ENCODE data around the gene NPAS3. TPM values are rescaled to one million over a fixed set of nuclear protein-coding genes. Genes with fewer than 3 reads are reported as not detected.

Gene NPAS3
- total and polyA plus RNA-seq, 7 donors = 0.36 to 6.4 (median 4.6) TPM; not detected in 2

DNA sequence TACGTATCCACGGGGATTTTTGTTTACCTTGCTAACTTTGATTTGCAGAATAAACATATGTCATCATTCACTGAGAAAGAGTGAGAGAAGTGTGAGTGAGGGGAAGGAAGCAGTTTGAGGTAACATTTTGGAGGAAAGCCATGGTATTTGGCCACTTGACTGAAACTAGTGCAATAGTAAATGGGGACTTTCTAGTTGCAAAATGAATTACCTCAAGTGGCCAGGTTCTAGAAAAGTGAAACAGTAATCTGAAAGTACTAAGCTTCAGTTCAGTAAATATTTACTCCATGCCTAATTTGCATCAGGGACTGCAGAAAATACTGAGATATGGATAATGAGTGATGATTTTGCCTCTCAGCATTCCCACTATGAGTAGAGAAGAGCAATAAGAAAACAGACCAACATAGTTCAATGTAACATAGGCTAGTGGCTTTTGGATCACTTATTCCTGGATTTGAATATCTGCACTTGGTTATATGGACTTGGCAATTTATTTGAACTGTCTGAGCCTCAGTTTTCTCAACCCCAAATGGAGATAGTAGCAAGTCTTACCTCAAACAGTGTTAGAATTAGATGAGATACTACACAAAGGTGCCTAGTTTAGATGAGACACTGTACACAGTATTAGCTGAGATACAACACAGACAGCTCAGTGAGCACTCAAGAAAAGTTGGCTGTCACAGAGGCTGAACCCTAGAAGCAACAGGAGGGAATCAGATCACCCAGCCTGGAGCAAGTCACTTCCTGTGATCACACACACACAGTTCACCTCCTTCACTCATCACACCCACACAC, 439.1 kb downstream of the NPAS3 start:
- no peak for DNase-seq
- no peaks in the 10 kb centered on the region for H3K4me1 ChIP-seq
- WGBS, 2 donors = 35 to 68% methylated on average over 2 of the region's 2 CpGs
- H3K4me3 ChIP-seq = no peak overlapping the region
- no peaks in the 10 kb centered on the region for H3K27me3 ChIP-seq
- TF ChIP-seq, protein P1, sequence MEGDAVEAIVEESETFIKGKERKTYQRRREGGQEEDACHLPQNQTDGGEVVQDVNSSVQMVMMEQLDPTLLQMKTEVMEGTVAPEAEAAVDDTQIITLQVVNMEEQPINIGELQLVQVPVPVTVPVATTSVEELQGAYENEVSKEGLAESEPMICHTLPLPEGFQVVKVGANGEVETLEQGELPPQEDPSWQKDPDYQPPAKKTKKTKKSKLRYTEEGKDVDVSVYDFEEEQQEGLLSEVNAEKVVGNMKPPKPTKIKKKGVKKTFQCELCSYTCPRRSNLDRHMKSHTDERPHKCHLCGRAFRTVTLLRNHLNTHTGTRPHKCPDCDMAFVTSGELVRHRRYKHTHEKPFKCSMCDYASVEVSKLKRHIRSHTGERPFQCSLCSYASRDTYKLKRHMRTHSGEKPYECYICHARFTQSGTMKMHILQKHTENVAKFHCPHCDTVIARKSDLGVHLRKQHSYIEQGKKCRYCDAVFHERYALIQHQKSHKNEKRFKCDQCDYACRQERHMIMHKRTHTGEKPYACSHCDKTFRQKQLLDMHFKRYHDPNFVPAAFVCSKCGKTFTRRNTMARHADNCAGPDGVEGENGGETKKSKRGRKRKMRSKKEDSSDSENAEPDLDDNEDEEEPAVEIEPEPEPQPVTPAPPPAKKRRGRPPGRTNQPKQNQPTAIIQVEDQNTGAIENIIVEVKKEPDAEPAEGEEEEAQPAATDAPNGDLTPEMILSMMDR (IDR thresholded peaks at IDR 0.05) = no peak
- no peak for TF ChIP-seq EP300 (IDR thresholded peaks at IDR 0.05)
- no peak for TF ChIP-seq POLR2AphosphoS5 (IDR thresholded peaks at IDR 0.05)
- no peak for TF ChIP-seq POLR2A (IDR thresholded peaks at IDR 0.05)
- intact Hi-C loops (cut with DNase I) = no loop called here
- no peaks in the 10 kb centered on the region for H3K36me3 ChIP-seq
- no peak overlapping the region for H3K27ac ChIP-seq
- H3K9me3 ChIP-seq = no peaks in the 10 kb centered on the region

DNA sequence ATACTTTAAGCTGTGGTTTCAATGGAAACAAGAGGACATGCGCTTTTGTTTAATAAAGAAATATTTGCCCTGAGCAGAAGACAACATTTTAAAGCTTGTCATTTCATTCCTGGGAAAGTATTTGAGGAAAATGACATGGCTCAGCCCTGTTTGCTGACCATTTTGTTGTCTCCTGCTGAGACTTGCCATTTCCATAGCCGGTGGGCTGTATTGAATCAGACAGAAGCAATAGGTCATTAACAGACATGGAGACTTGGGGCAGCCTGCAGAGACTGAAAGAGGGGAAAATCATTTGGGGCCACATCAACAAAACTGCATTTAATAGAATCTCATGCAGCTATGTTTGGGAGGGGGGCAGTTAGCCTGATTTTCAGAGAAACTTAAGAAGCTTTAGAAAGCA, 443.0 kb downstream of the NPAS3 start:
- DNase-seq = no peak
- Histone ChIP-seq H3K4me3 (no peak overlapping the region), H3K36me3 (no peaks in the 10 kb centered on the region), H3K4me1 (no peaks in the 10 kb centered on the region), H3K27me3 (no peaks in the 10 kb centered on the region), H3K9me3 (no peaks in the 10 kb centered on the region), H3K27ac (no peak overlapping the region)
- WGBS, 2 donors = 44 to 65% methylated on average over 2 of the region's 2 CpGs
- intact Hi-C loops (cut with DNase I) = no loop called here
- TF ChIP-seq POLR2AphosphoS5 (IDR thresholded peaks at IDR 0.05) (no peak), POLR2A (IDR thresholded peaks at IDR 0.05) (no peak), EP300 (IDR thresholded peaks at IDR 0.05) (no peak)
- TF ChIP-seq, protein P1 (IDR thresholded peaks at IDR 0.05) = no peak

DNA sequence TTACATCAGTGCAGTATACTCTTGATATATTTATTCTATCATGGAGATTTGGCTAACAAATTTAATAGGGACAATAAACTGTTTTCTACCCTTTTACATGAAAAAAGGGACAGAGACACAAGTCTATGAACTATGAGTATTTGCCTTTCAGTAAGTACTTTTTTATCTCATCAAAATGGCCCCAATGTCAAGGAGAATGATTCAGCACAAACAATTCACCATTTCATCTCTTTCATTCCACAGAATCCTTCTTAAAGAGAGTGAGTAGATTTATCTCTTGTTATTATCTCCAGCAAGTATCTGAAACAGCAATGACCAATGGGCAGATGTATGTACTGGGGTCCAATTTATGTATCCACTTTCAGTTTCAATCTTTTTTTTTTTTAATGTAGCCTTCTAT, 447.5 kb downstream of the NPAS3 start:
- Histone ChIP-seq H3K4me3 (no peak overlapping the region), H3K36me3 (no peaks in the 10 kb centered on the region), H3K4me1 (no peaks in the 10 kb centered on the region), H3K27me3 (no peaks in the 10 kb centered on the region), H3K27ac (no peak overlapping the region), H3K9me3 (no peaks in the 10 kb centered on the region)
- TF ChIP-seq POLR2AphosphoS5 (IDR thresholded peaks at IDR 0.05) (no peak), POLR2A (IDR thresholded peaks at IDR 0.05) (no peak), EP300 (IDR thresholded peaks at IDR 0.05) (no peak)
- TF ChIP-seq, protein P1 (IDR thresholded peaks at IDR 0.05) = no peak
- intact Hi-C loops (cut with DNase I) = no loop called here
- no peak for DNase-seq

DNA sequence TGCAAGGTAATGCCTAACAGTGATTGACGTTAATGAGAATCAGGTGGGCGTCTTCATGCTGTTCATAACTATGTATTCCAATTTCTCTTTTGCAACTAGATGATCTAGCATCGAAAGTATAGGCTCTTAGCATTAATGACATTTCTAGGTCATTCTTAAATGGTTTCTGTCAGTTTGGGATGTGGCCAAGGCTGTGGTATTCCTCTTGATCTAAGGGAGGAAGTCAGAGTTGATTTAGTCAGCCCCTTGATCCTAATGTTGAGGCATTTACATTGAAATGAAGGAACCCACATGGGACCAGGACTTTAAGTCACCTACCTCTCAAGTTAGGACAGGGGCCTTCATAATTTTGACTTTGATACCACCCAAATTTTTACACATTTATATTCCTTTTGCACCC, 448.1 kb downstream of the NPAS3 start:
- H3K4me1 ChIP-seq = no peaks in the 10 kb centered on the region
- 85 to 93% methylated on average over 3 of the region's 3 CpGs for WGBS, 2 donors
- no peak overlapping the region for H3K4me3 ChIP-seq
- no peaks in the 10 kb centered on the region for H3K9me3 ChIP-seq
- no peak for TF ChIP-seq EP300 (IDR thresholded peaks at IDR 0.05)
- H3K27ac ChIP-seq = no peak overlapping the region
- H3K36me3 ChIP-seq = no peaks in the 10 kb centered on the region
- H3K27me3 ChIP-seq = no peaks in the 10 kb centered on the region
- DNase-seq = no peak
- intact Hi-C loops (cut with DNase I) = no loop called here

DNA sequence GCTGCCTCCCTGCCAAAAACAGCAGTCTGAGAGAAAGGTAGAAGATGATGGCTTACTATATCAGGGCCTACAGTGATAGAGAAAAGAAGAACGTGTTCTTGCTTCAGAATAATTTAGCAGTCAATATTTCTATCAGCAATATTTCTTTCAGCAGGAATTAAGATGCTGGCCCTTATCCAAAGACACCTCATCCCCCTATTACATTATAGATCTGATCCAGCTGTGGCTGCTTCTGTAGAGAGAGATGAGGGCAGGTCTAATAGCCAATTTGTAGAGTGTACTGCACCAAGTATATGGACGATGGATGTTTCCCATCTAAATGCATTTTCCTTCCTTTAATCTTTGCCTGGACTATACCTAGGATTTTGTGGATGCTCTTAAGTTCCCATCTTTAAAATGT, 451.7 kb downstream of the NPAS3 start:
- intact Hi-C loops (cut with DNase I) = no loop called here
- WGBS, 2 donors = 82 to 84% methylated on average over 2 of the region's 2 CpGs
- H3K9me3 ChIP-seq = no peaks in the 10 kb centered on the region
- H3K36me3 ChIP-seq = no peaks in the 10 kb centered on the region
- no peak for DNase-seq
- TF ChIP-seq, protein P1 (IDR thresholded peaks at IDR 0.05) = no peak
- TF ChIP-seq POLR2A (IDR thresholded peaks at IDR 0.05) (no peak), EP300 (IDR thresholded peaks at IDR 0.05) (no peak), POLR2AphosphoS5 (IDR thresholded peaks at IDR 0.05) (no peak)
- no peak overlapping the region for H3K4me3 ChIP-seq
- no peaks in the 10 kb centered on the region for H3K4me1 ChIP-seq
- H3K27me3 ChIP-seq = no peaks in the 10 kb centered on the region
- H3K27ac ChIP-seq = no peak overlapping the region

All from sigmoid colon (tissue), 7 donors.